Measurements from ENCODE around the gene XRRA1. TPM values are rescaled to one million over a fixed set of nuclear protein-coding genes. Genes with fewer than 3 reads are reported as not detected.
"Not testable (repeated sequence)": the region's sequence is repeated elsewhere in the genome, so short reads cannot be mapped to it uniquely, and the experiment has no call there.

XRRA1 gene
- 10 to 100 TPM; 12.4 to 27.8 TPM for total RNA-seq
- polyA plus RNA-seq = 1 to 10 TPM; 2.4 to 7.5 TPM
- long read RNA-seq, donor 1, partial matches to known transcripts = 0 of 5 reads
- long read RNA-seq, donor 1, other reads (novel, unspliced or antisense) = 5 of 5 reads
- long read RNA-seq, donor 2, partial matches to known transcripts = 21 of 21 reads
- long read RNA-seq, donor 2, other reads (novel, unspliced or antisense) = 0 of 21 reads
- long read RNA-seq, donor 3 = 0 reads
- long read RNA-seq, donor 4 = 0 reads
- long read RNA-seq, donor 5 = 0 reads

- WGBS, 2 donors = 0% methylated on average over 67 of the region's 67 CpGs
- peaks cover 3 to 24% (median 12%) of the 10 kb centered on the region in 5 donors for H3K4me1 ChIP-seq (ENCODE audit: control insufficient read depth in 5 of 5, insufficient read depth in 5 of 5, low read length in 5 of 5)
- ATAC-seq (ENCODE audit: insufficient read depth, low FRiP score) = peak; percentile 100
These were observed at the start of gene XRRA1, which contains the start of gene SPCS2 for GRCh38 chr11:74948898-74949752. Gene XRRA1, minus strand, starts transcription at chr11:74949091. Its CDS starts 8,213 bp downstream, at chr11:74940878. Gene SPCS2, plus strand, starts transcription at chr11:74949266. Its CDS starts 20 bp downstream, at chr11:74949286.

GRCh38 chr11:74992852-74993251 lies 44.0 kb upstream of the XRRA1 start:
- Histone ChIP-seq H3K4me3 (no peak overlapping the region), H3K9me3 (ENCODE audit: control insufficient read depth in 4 of 4, insufficient read depth in 3 of 4, low read length in 3 of 4) (no peaks in the 10 kb centered on the region), H3K27ac (ENCODE audit: low read depth in 1 of 2, low read length in 1 of 2) (no peak overlapping the region), H3K36me3 (ENCODE audit: control insufficient read depth in 4 of 4, insufficient read depth in 4 of 4, low read length in 4 of 4) (peaks cover 4 to 13% (median 6%) of the 10 kb centered on the region in 4 donors), H3K9ac (ENCODE audit: insufficient read depth in 1 of 2, low read length in 2 of 2) (no peak overlapping the region), H3K4me1 (ENCODE audit: control insufficient read depth in 5 of 5, insufficient read depth in 5 of 5, low read length in 5 of 5) (peaks cover 0 to 6% (median 3%) of the 10 kb centered on the region in 5 donors), H3K27me3 (ENCODE audit: control insufficient read depth in 3 of 3, insufficient read depth in 3 of 3, low read length in 2 of 3) (no peaks in the 10 kb centered on the region)
- TF ChIP-seq CTCF (IDR thresholded peaks at IDR 0.05; ENCODE audit: control extremely low read depth, extremely low read depth) = no peak
- DNase-seq (no peak), ATAC-seq (ENCODE audit: insufficient read depth, low FRiP score) (no peak)
- WGBS, 2 donors = 96 to 97% methylated on average over 5 of the region's 5 CpGs

More at GRCh38 chr11:74948898-74949752, at the start of gene XRRA1, which contains the start of gene SPCS2:
- peaks cover 0 to 6% (median under 1%) of the 10 kb centered on the region in 4 donors for H3K36me3 ChIP-seq (ENCODE audit: control insufficient read depth in 4 of 4, insufficient read depth in 4 of 4, low read length in 4 of 4)
- no peaks in the 10 kb centered on the region for H3K27me3 ChIP-seq (ENCODE audit: control insufficient read depth in 3 of 3, insufficient read depth in 3 of 3, low read length in 2 of 3)
- peak within 1 kb of the TSS; percentile 95 to 96 for H3K9ac ChIP-seq (ENCODE audit: insufficient read depth in 1 of 2, low read length in 2 of 2)
- no peaks in the 10 kb centered on the region for H3K9me3 ChIP-seq (ENCODE audit: control insufficient read depth in 4 of 4, insufficient read depth in 3 of 4, low read length in 3 of 4)
- TF ChIP-seq CTCF (IDR thresholded peaks at IDR 0.05; ENCODE audit: control extremely low read depth, extremely low read depth) = no peak
- H3K4me3 ChIP-seq = peak within 1 kb of the TSS; percentile 99
- peak; percentile 98 to 99 (median 99) for DNase-seq
- peak within 1 kb of the TSS; percentile 88 to 91 for H3K27ac ChIP-seq (ENCODE audit: low read depth in 1 of 2, low read length in 1 of 2)

GRCh38 chr11:74990941-74991340 lies 42.0 kb upstream of the XRRA1 start:
- no peak for TF ChIP-seq CTCF (IDR thresholded peaks at IDR 0.05; ENCODE audit: control extremely low read depth, extremely low read depth)
- Histone ChIP-seq H3K4me1 (ENCODE audit: control insufficient read depth in 5 of 5, insufficient read depth in 5 of 5, low read length in 5 of 5) (peaks cover 0 to 6% (median 3%) of the 10 kb centered on the region in 5 donors), H3K9ac (ENCODE audit: insufficient read depth in 1 of 2, low read length in 2 of 2) (no peak overlapping the region), H3K9me3 (ENCODE audit: control insufficient read depth in 4 of 4, insufficient read depth in 3 of 4, low read length in 3 of 4) (no peaks in the 10 kb centered on the region), H3K4me3 (no peak overlapping the region), H3K36me3 (ENCODE audit: control insufficient read depth in 4 of 4, insufficient read depth in 4 of 4, low read length in 4 of 4) (peaks cover 4 to 9% (median 5%) of the 10 kb centered on the region in 4 donors), H3K27me3 (ENCODE audit: control insufficient read depth in 3 of 3, insufficient read depth in 3 of 3, low read length in 2 of 3) (no peaks in the 10 kb centered on the region), H3K27ac (ENCODE audit: low read depth in 1 of 2, low read length in 1 of 2) (no peak overlapping the region)
- ATAC-seq (ENCODE audit: insufficient read depth, low FRiP score) (no peak), DNase-seq (no peak)
- 49 to 67% methylated on average over 1 of the region's 1 CpG for WGBS, 2 donors

- not testable (repeated sequence) for ATAC-seq (ENCODE audit: insufficient read depth, low FRiP score); H3K4me3 ChIP-seq; DNase-seq; H3K36me3 ChIP-seq (ENCODE audit: control insufficient read depth in 4 of 4, insufficient read depth in 4 of 4, low read length in 4 of 4); H3K9ac ChIP-seq (ENCODE audit: insufficient read depth in 1 of 2, low read length in 2 of 2); H3K9me3 ChIP-seq (ENCODE audit: control insufficient read depth in 4 of 4, insufficient read depth in 3 of 4, low read length in 3 of 4); H3K27ac ChIP-seq (ENCODE audit: low read depth in 1 of 2, low read length in 1 of 2); H3K27me3 ChIP-seq (ENCODE audit: control insufficient read depth in 3 of 3, insufficient read depth in 3 of 3, low read length in 2 of 3); H3K4me1 ChIP-seq (ENCODE audit: control insufficient read depth in 5 of 5, insufficient read depth in 5 of 5, low read length in 5 of 5)
- 57 to 73% methylated on average over 4 of the region's 4 CpGs for WGBS, 2 donors
These were observed 41.3 kb upstream of the XRRA1 start for GRCh38 chr11:74990150-74990549.
